Retinal pigment epithelial cell (primary cell): Measurements from ENCODE around the gene NEIL3.

ENCODE experiments used
- DNase-seq: peaks from one replicate; pipeline ENCODE4 v3.0.0-alpha.2; 2010; ENCODE audit warnings: low read depth
- H3K4me3 ChIP-seq: 2 replicates; pipeline ENCODE4 v1.5.1; 2011; ENCODE audit warnings: mild to moderate bottlenecking, low read length, control low read depth, moderate library complexity
- CTCF ChIP-seq: conservative IDR thresholded peaks from 2 replicates; pipeline ENCODE4 v1.5.1; 2011; ENCODE audit warnings: low read depth, low read length, control low read depth, inconsistent platforms

NEIL3 gene

GRCh38 chr4:177408023-177408422 lies 98.3 kb downstream of the NEIL3 start:
- H3K4me3 ChIP-seq, result no peak overlapping the region
- no peak for DNase-seq
- TF ChIP-seq CTCF, result no peak

GRCh38 chr4:177410566-177410965 lies 100.9 kb downstream of the NEIL3 start:
- no peak for TF ChIP-seq CTCF
- no peak for DNase-seq

GRCh38 chr4:177411996-177412395 lies 102.3 kb downstream of the NEIL3 start:
- H3K4me3 ChIP-seq, result no peak overlapping the region
- no peak for DNase-seq
- no peak for TF ChIP-seq CTCF

More at GRCh38 chr4:177410566-177410965, 100.9 kb downstream of the NEIL3 start:
- no peak overlapping the region for H3K4me3 ChIP-seq
